Ectodermal cell (in vitro differentiated cells): ENCODE results near the gene SCD.

ENCODE experiments used
- H3K27ac ChIP-seq: 2 replicates; pipeline ENCODE4 v1.7.0; 2013; ENCODE audit warnings: mild to moderate bottlenecking, low read depth, low read length; ENCODE audit not compliant: insufficient read depth, poor library complexity, severe bottlenecking
- H3K27me3 ChIP-seq: 2 replicates; pipeline ENCODE4 v1.7.0; 2013; ENCODE audit warnings: mild to moderate bottlenecking, low read length; ENCODE audit not compliant: insufficient read depth, control insufficient read depth, poor library complexity, severe bottlenecking
- H3K36me3 ChIP-seq: one replicate; pipeline ENCODE4 v1.7.0; 2013; ENCODE audit warnings: low read length; ENCODE audit not compliant: control insufficient read depth, insufficient read depth
- H3K4me1 ChIP-seq: one replicate; pipeline ENCODE4 v1.7.0; 2013; ENCODE audit warnings: low read length; ENCODE audit not compliant: control insufficient read depth, insufficient read depth
- H3K4me3 ChIP-seq: 2 replicates; pipeline ENCODE4 v1.7.0; 2013; ENCODE audit warnings: low read depth, low read length, control low read depth; ENCODE audit not compliant: insufficient read depth
- H3K9me3 ChIP-seq: 2 replicates; pipeline ENCODE4 v1.7.0; 2013; ENCODE audit warnings: mild to moderate bottlenecking, low read length, moderate library complexity; ENCODE audit not compliant: control insufficient read depth
- WGBS, 2 experiments: methylation state at CpG; one replicate each; pipeline ENCODE4 v1.1.7; 2013; ENCODE audit warnings: missing lambda C conversion rate in 2 of 2; 5-methylcytosine and 5-hydroxymethylcytosine counted together

SCD gene

GRCh38 chr10:100319707-100320402 is 27.2 kb upstream of the SCD start:
- 100% methylated on average over 1 of the region's 1 CpG; no CpG with 5 or more reads in 1 of the 2 experiments for WGBS, 2 experiments
- H3K4me1 ChIP-seq = no peaks in the 10 kb centered on the region
- no peaks in the 10 kb centered on the region for H3K36me3 ChIP-seq
- no peak overlapping the region for H3K27ac ChIP-seq
- no peaks in the 10 kb centered on the region for H3K9me3 ChIP-seq
- H3K27me3 ChIP-seq = peaks cover 5% of the 10 kb centered on the region
- no peak overlapping the region for H3K4me3 ChIP-seq

- Histone ChIP-seq H3K36me3 (no peaks in the 10 kb centered on the region), H3K27me3 (peaks cover 40% of the 10 kb centered on the region), H3K4me1 (no peaks in the 10 kb centered on the region), H3K9me3 (no peaks in the 10 kb centered on the region), H3K27ac (no peak overlapping the region), H3K4me3 (no peak overlapping the region)
- 40 to 43% methylated on average over 7 of the region's 7 CpGs for WGBS, 2 experiments
These were observed 21.9 kb upstream of the SCD start for GRCh38 chr10:100325158-100325557.

GRCh38 chr10:100327007-100327717 is 19.9 kb upstream of the SCD start:
- Histone ChIP-seq H3K27me3 (peaks cover 46% of the 10 kb centered on the region), H3K9me3 (no peaks in the 10 kb centered on the region), H3K27ac (no peak overlapping the region), H3K4me1 (no peaks in the 10 kb centered on the region), H3K36me3 (no peaks in the 10 kb centered on the region), H3K4me3 (no peak overlapping the region)
- WGBS, 2 experiments = 69% methylated on average over 8 of the region's 8 CpGs

GRCh38 chr10:100327718-100328009 is 19.4 kb upstream of the SCD start:
- H3K36me3 ChIP-seq = no peaks in the 10 kb centered on the region
- no peaks in the 10 kb centered on the region for H3K4me1 ChIP-seq
- no peaks in the 10 kb centered on the region for H3K9me3 ChIP-seq
- H3K27ac ChIP-seq = no peak overlapping the region
- 89% methylated on average over 3 of the region's 3 CpGs for WGBS, 2 experiments
- H3K27me3 ChIP-seq = peaks cover 46% of the 10 kb centered on the region
- no peak overlapping the region for H3K4me3 ChIP-seq

GRCh38 chr10:100328198-100328597 is 18.8 kb upstream of the SCD start:
- H3K4me1 ChIP-seq = no peaks in the 10 kb centered on the region
- no peak overlapping the region for H3K4me3 ChIP-seq
- no peaks in the 10 kb centered on the region for H3K36me3 ChIP-seq
- no peak overlapping the region for H3K27ac ChIP-seq
- no peaks in the 10 kb centered on the region for H3K9me3 ChIP-seq
- peaks cover 46% of the 10 kb centered on the region for H3K27me3 ChIP-seq
- 60 to 65% methylated on average over 5 of the region's 5 CpGs for whole genome bisulfite sequencing, 2 experiments

- Histone ChIP-seq H3K9me3 (no peaks in the 10 kb centered on the region), H3K36me3 (no peaks in the 10 kb centered on the region), H3K4me1 (no peaks in the 10 kb centered on the region), H3K27ac (no peak within 1 kb of the TSS), H3K4me3 (no peak within 1 kb of the TSS), H3K27me3 (peaks cover 42% of the 10 kb centered on the region)
- WGBS, 2 experiments = 60 to 70% methylated on average over 5 of the region's 5 CpGs
These were observed 17.0 kb upstream of the SCD start, which contains the start of gene PKD2L1 for GRCh38 chr10:100330079-100330478. Gene PKD2L1, minus strand, starts transcription at chr10:100330228. Its CDS starts 125 bp downstream, at chr10:100330103.

- Histone ChIP-seq H3K36me3 (no peaks in the 10 kb centered on the region), H3K4me3 (no peak overlapping the region), H3K27ac (no peak overlapping the region), H3K27me3 (peaks cover 22% of the 10 kb centered on the region), H3K9me3 (no peaks in the 10 kb centered on the region), H3K4me1 (no peaks in the 10 kb centered on the region)
- WGBS, 2 experiments = 46 to 58% methylated on average over 4 of the region's 4 CpGs
These were observed 13.9 kb upstream of the SCD start for GRCh38 chr10:100333106-100333505.

- H3K27me3 ChIP-seq = peaks cover 18% of the 10 kb centered on the region
- WGBS, 2 experiments = 88 to 93% methylated on average over 2 of the region's 2 CpGs
These were observed 13.2 kb upstream of the SCD start for GRCh38 chr10:100333661-100334440.

GRCh38 chr10:100334762-100335161 is 12.3 kb upstream of the SCD start:
- 88 to 90% methylated on average over 9 of the region's 9 CpGs for WGBS, 2 experiments
- H3K4me3 ChIP-seq = no peak overlapping the region
- no peaks in the 10 kb centered on the region for H3K36me3 ChIP-seq

More at GRCh38 chr10:100333661-100334440, 13.2 kb upstream of the SCD start:
- Histone ChIP-seq H3K9me3 (no peaks in the 10 kb centered on the region), H3K4me3 (no peak overlapping the region), H3K36me3 (no peaks in the 10 kb centered on the region), H3K4me1 (no peaks in the 10 kb centered on the region), H3K27ac (no peak overlapping the region)

GRCh38 chr10:100338434-100339036 is 8.5 kb upstream of the SCD start:
- Histone ChIP-seq H3K27ac (no peak overlapping the region), H3K4me3 (no peak overlapping the region), H3K9me3 (no peaks in the 10 kb centered on the region), H3K36me3 (no peaks in the 10 kb centered on the region), H3K27me3 (peaks cover 3% of the 10 kb centered on the region), H3K4me1 (peaks cover 6% of the 10 kb centered on the region)
- 51 to 57% methylated on average over 4 of the region's 4 CpGs for WGBS, 2 experiments

More at GRCh38 chr10:100334762-100335161, 12.3 kb upstream of the SCD start:
- Histone ChIP-seq H3K4me1 (no peaks in the 10 kb centered on the region), H3K27me3 (peaks cover 11% of the 10 kb centered on the region), H3K27ac (no peak overlapping the region), H3K9me3 (no peaks in the 10 kb centered on the region)
